Naive B cell (primary cell): ENCODE results near the gene SPINK2. TPM values are rescaled to one million over a fixed set of nuclear protein-coding genes. Genes with fewer than 3 reads are reported as not detected.

ENCODE experiments used
- polyA plus RNA-seq, 6 donors: library from polyadenylated mRNA; unstranded; fragments of 300-500 nt; fragmentation: Illumina TruSeq; gene quantifications; one replicate each; pipeline ENCODE4 v1.2.3, GENCODE V29; 2021; ENCODE audit warnings: low read depth in 6 of 6

Gene SPINK2
- polyA plus RNA-seq, 6 donors from 2014 or later: 5.9 to 61.2 (median 24.7) TPM

Other genes starting within 250 kb of the SPINK2 start
- 100 to 1,000 TPM in 1 of 6 donors, 10 to 100 TPM in 4, 1 to 10 TPM in 1; 9.4 to 139 (median 27.3) TPM for gene HOPX, start 140.4 kb downstream of the SPINK2 start, polyA plus RNA-seq
- 100 to 1,000 TPM; 108 to 140 (median 130) TPM for gene REST, start 86.2 kb upstream of the SPINK2 start, polyA plus RNA-seq
- gene NOA1, start 155.9 kb upstream of the SPINK2 start, polyA plus RNA-seq: 10 to 100 TPM; 14.3 to 23.7 (median 18.3) TPM
- gene POLR2B, start 157.2 kb upstream of the SPINK2 start, polyA plus RNA-seq: 10 to 100 TPM; 35.2 to 54.1 (median 42.6) TPM